CD4-positive, alpha-beta T cell treated with Interleukin-6 at 100 ng/mL for 8 hours (primary cell): ENCODE data around the gene GZF1.
A peak's percentile ranks its signal among the peaks of the same experiment; 100 is the strongest.

ENCODE experiments used
- DNase-seq: peaks from one replicate; pipeline ENCODE4 v3.0.0-alpha.2; 2020; ENCODE audit warnings: mixed read lengths, low spot score

Gene GZF1

GRCh38 chr20:23409800-23410199 lies 47.8 kb downstream of the GZF1 start:
- DNase-seq, result no peak

- DNase-seq, result no peak
Observed at GRCh38 chr20:23410916-23411695, 49.1 kb downstream of the GZF1 start.

- no peak for DNase-seq
Observed at GRCh38 chr20:23412026-23412425, 50.0 kb downstream of the GZF1 start.

GRCh38 chr20:23413862-23414422 lies 52.0 kb downstream of the GZF1 start:
- DNase-seq, result no peak

- DNase-seq, result no peak
Observed at GRCh38 chr20:23414526-23415188, 52.7 kb downstream of the GZF1 start.

- no peak for DNase-seq
Observed at GRCh38 chr20:23415555-23415954, 53.6 kb downstream of the GZF1 start.

- DNase-seq, result peak; percentile 14
Observed at GRCh38 chr20:23415959-23416583, 54.1 kb downstream of the GZF1 start.

- DNase-seq, result no peak
Observed at GRCh38 chr20:23417861-23418260, 55.9 kb downstream of the GZF1 start.

- no peak for DNase-seq
Observed at GRCh38 chr20:23419657-23419994, 57.6 kb downstream of the GZF1 start.

- peak; percentile 21 for DNase-seq
Observed at GRCh38 chr20:23419995-23420901, 58.3 kb downstream of the GZF1 start.

GRCh38 chr20:23420943-23421931 lies 59.3 kb downstream of the GZF1 start, which contains the start of gene NAPB:
TSS of gene NAPB (minus strand) at chr20:23421488. CDS start at chr20:23421402, 86 bp downstream.
- peak; percentile 92 for DNase-seq
